ENCODE results near the gene PRKAG3.

PRKAG3 gene

GRCh38 chr2:218815649-218816048 lies 16.0 kb downstream of the PRKAG3 start:
- Histone ChIP-seq H3K9me3 (no peaks in the 10 kb centered on the region), H3K4me1 (no peaks in the 10 kb centered on the region), H3K36me3 (no peaks in the 10 kb centered on the region), H3K4me3 (ENCODE audit: low read depth, low read length) (no peak overlapping the region), H3K27me3 (no peaks in the 10 kb centered on the region)
- no peak for TF ChIP-seq CTCF (IDR thresholded peaks at IDR 0.05; ENCODE audit: low read depth, low read length)
- no peak for DNase-seq

GRCh38 chr2:218815244-218815637 lies 16.4 kb downstream of the PRKAG3 start:
- H3K36me3 ChIP-seq: no peaks in the 10 kb centered on the region
- no peak for DNase-seq
- no peaks in the 10 kb centered on the region for H3K4me1 ChIP-seq
- no peaks in the 10 kb centered on the region for H3K27me3 ChIP-seq
- no peak for TF ChIP-seq CTCF (IDR thresholded peaks at IDR 0.05; ENCODE audit: low read depth, low read length)
- no peak overlapping the region for H3K4me3 ChIP-seq (ENCODE audit: low read depth, low read length)
- H3K9me3 ChIP-seq: no peaks in the 10 kb centered on the region

- no peak for TF ChIP-seq CTCF (IDR thresholded peaks at IDR 0.05; ENCODE audit: low read depth, low read length)
- Histone ChIP-seq H3K9me3 (no peaks in the 10 kb centered on the region), H3K4me1 (no peaks in the 10 kb centered on the region), H3K36me3 (no peaks in the 10 kb centered on the region), H3K27me3 (no peaks in the 10 kb centered on the region), H3K4me3 (ENCODE audit: low read depth, low read length) (no peak overlapping the region)
- no peak for DNase-seq
These were observed 16.9 kb downstream of the PRKAG3 start for GRCh38 chr2:218814540-218815243.

GRCh38 chr2:218813771-218814460 lies 17.7 kb downstream of the PRKAG3 start:
- no peak for DNase-seq
- no peaks in the 10 kb centered on the region for H3K27me3 ChIP-seq
- H3K4me1 ChIP-seq: no peaks in the 10 kb centered on the region
- H3K4me3 ChIP-seq (ENCODE audit: low read depth, low read length): no peak overlapping the region
- H3K36me3 ChIP-seq: no peaks in the 10 kb centered on the region
- no peaks in the 10 kb centered on the region for H3K9me3 ChIP-seq
- no peak for TF ChIP-seq CTCF (IDR thresholded peaks at IDR 0.05; ENCODE audit: low read depth, low read length)

- no peaks in the 10 kb centered on the region for H3K27me3 ChIP-seq
- no peak overlapping the region for H3K4me3 ChIP-seq (ENCODE audit: low read depth, low read length)
- no peaks in the 10 kb centered on the region for H3K36me3 ChIP-seq
- no peak for DNase-seq
- H3K4me1 ChIP-seq: no peaks in the 10 kb centered on the region
- H3K9me3 ChIP-seq: no peaks in the 10 kb centered on the region
- no peak for TF ChIP-seq CTCF (IDR thresholded peaks at IDR 0.05; ENCODE audit: low read depth, low read length)
These were observed 18.7 kb downstream of the PRKAG3 start for GRCh38 chr2:218812861-218813260.
